Measurements from ENCODE around the gene SECISBP2L.
"Not testable (repeated sequence)": the region's sequence is repeated elsewhere in the genome, so short reads cannot be mapped to it uniquely, and the experiment has no call there.

SECISBP2L gene

GRCh38 chr15:48999314-48999713, 46.9 kb downstream of the SECISBP2L start:
- no peak for DNase-seq (ENCODE audit: low spot score)

GRCh38 chr15:48996276-48996675, 50.0 kb downstream of the SECISBP2L start:
- DNase-seq (ENCODE audit: low spot score) = no peak

GRCh38 chr15:48993380-48993779, 52.9 kb downstream of the SECISBP2L start:
- DNase-seq (ENCODE audit: low spot score) = no peak

- no peak for DNase-seq (ENCODE audit: low spot score)
These were observed 53.7 kb downstream of the SECISBP2L start for GRCh38 chr15:48992545-48992944.

GRCh38 chr15:48992096-48992495, 54.1 kb downstream of the SECISBP2L start:
- DNase-seq (ENCODE audit: low spot score) = no peak

GRCh38 chr15:48989170-48989569, 57.1 kb downstream of the SECISBP2L start:
- DNase-seq (ENCODE audit: low spot score) = no peak

- no peak for DNase-seq (ENCODE audit: low spot score)
These were observed 59.1 kb downstream of the SECISBP2L start for GRCh38 chr15:48987142-48987541.

GRCh38 chr15:48986240-48986639, 60.0 kb downstream of the SECISBP2L start:
- no peak for DNase-seq (ENCODE audit: low spot score)

- no peak for DNase-seq (ENCODE audit: low spot score)
These were observed 60.7 kb downstream of the SECISBP2L start for GRCh38 chr15:48985516-48985915.

- no peak for DNase-seq (ENCODE audit: low spot score)
These were observed 61.4 kb downstream of the SECISBP2L start for GRCh38 chr15:48984811-48985352.

GRCh38 chr15:48984021-48984710, 62.1 kb downstream of the SECISBP2L start:
- DNase-seq (ENCODE audit: low spot score) = no peak

- no peak for DNase-seq (ENCODE audit: low spot score)
These were observed 62.9 kb downstream of the SECISBP2L start for GRCh38 chr15:48983300-48983699.

GRCh38 chr15:48981941-48982340, 64.3 kb downstream of the SECISBP2L start:
- DNase-seq (ENCODE audit: low spot score) = no peak

- no peak for DNase-seq (ENCODE audit: low spot score)
These were observed 67.6 kb downstream of the SECISBP2L start for GRCh38 chr15:48978638-48979037.

GRCh38 chr15:48976444-48977088, 69.7 kb downstream of the SECISBP2L start:
- DNase-seq (ENCODE audit: low spot score) = no peak

GRCh38 chr15:48975472-48976419, 70.5 kb downstream of the SECISBP2L start:
- peak; percentile 91 for DNase-seq (ENCODE audit: low spot score)

- peak; percentile 22 for DNase-seq (ENCODE audit: low spot score)
These were observed 71.4 kb downstream of the SECISBP2L start for GRCh38 chr15:48974882-48975281.

GRCh38 chr15:48972750-48973503, 73.3 kb downstream of the SECISBP2L start:
- no peak for DNase-seq (ENCODE audit: low spot score)

GRCh38 chr15:48970926-48971325, 75.3 kb downstream of the SECISBP2L start:
- DNase-seq (ENCODE audit: low spot score) = not testable (repeated sequence)

GRCh38 chr15:48968066-48968465, 78.2 kb downstream of the SECISBP2L start:
- no peak for DNase-seq (ENCODE audit: low spot score)

- DNase-seq (ENCODE audit: low spot score) = no peak
These were observed 78.9 kb downstream of the SECISBP2L start for GRCh38 chr15:48967336-48967735.

All from iPS-NIHi11 (cell line).